SHP77 treated with DMSO at 0.1 percent for 48 hours (cell line): ENCODE results near the gene DAPK1.

Experiments used
- DNase-seq: peaks from one replicate; lab custom pipeline; 2025; lab: John Stamatoyannopoulos, UW

The DAPK1 gene

GRCh38 chr9:87712801-87713277 lies 215.2 kb downstream of the DAPK1 start:
- no peak for DNase-seq

- no peak for DNase-seq
These were observed 215.8 kb downstream of the DAPK1 start for GRCh38 chr9:87713278-87713987.

- DNase-seq, result no peak
These were observed 216.3 kb downstream of the DAPK1 start for GRCh38 chr9:87713988-87714330.

GRCh38 chr9:87714819-87715218 lies 217.2 kb downstream of the DAPK1 start:
- peak; percentile 19 for DNase-seq

GRCh38 chr9:87716141-87716540 lies 218.5 kb downstream of the DAPK1 start:
- DNase-seq, result no peak

GRCh38 chr9:87717456-87717855 lies 219.8 kb downstream of the DAPK1 start:
- no peak for DNase-seq

- no peak for DNase-seq
These were observed 220.6 kb downstream of the DAPK1 start for GRCh38 chr9:87718231-87718630.

GRCh38 chr9:87718852-87719612 lies 221.4 kb downstream of the DAPK1 start:
- DNase-seq, result no peak

GRCh38 chr9:87720173-87720572 lies 222.5 kb downstream of the DAPK1 start:
- DNase-seq, result no peak

- no peak for DNase-seq
These were observed 224.9 kb downstream of the DAPK1 start for GRCh38 chr9:87722393-87723088.

GRCh38 chr9:87725356-87725899 lies 227.8 kb downstream of the DAPK1 start:
- no peak for DNase-seq

- peak; percentile 61 for DNase-seq
These were observed 228.4 kb downstream of the DAPK1 start, which contains the start of gene CTSL for GRCh38 chr9:87725900-87726709. TSS of gene CTSL (plus strand) at chr9:87726119. CDS start at chr9:87727604, 1,485 bp downstream.

GRCh38 chr9:87729246-87729645 lies 231.6 kb downstream of the DAPK1 start:
- no peak for DNase-seq

- no peak for DNase-seq
These were observed 233.7 kb downstream of the DAPK1 start for GRCh38 chr9:87731321-87731720.

- DNase-seq, result no peak
These were observed 234.7 kb downstream of the DAPK1 start for GRCh38 chr9:87732344-87732743.

GRCh38 chr9:87732756-87733155 lies 235.1 kb downstream of the DAPK1 start:
- no peak for DNase-seq

GRCh38 chr9:87733273-87734052 lies 235.8 kb downstream of the DAPK1 start:
- DNase-seq, result no peak

- DNase-seq, result no peak
These were observed 236.4 kb downstream of the DAPK1 start for GRCh38 chr9:87734106-87734505.

- no peak for DNase-seq
These were observed 241.9 kb downstream of the DAPK1 start for GRCh38 chr9:87739546-87739945.

- no peak for DNase-seq
These were observed 242.5 kb downstream of the DAPK1 start for GRCh38 chr9:87740209-87740608.

- no peak for DNase-seq
These were observed 243.7 kb downstream of the DAPK1 start for GRCh38 chr9:87741326-87741725.
